PC-3 (cell line): ENCODE data around the gene TTF1. TPM values are rescaled to one million over a fixed set of nuclear protein-coding genes. Genes with fewer than 3 reads are reported as not detected.

Experiments
- ATAC-seq: fragments of 200-7000 bp; cut with Tn5 transposase; 2 replicates; pipeline ENCODE4 v1.9.1; 2020; ENCODE audit warnings: mild to moderate bottlenecking, moderate library complexity
- BruUV-seq: library from RNA; stranded (reverse); fragments of 400-500 nt; replicated peaks from 2 replicates; lab custom pipeline; 2021; lab: Mats Ljungman, UMichigan
- CTCF ChIA-PET: fragments of 300-600 bp; sonication (Branson Sonifier 250); formaldehyde crosslinking; loops from one replicate; lab custom pipeline; 2022; ENCODE audit warnings: antibody characterized with exemption; lab: Charles Lee
- POLR2A ChIA-PET: fragments of 300-600 bp; sonication (Branson Sonifier 250); formaldehyde crosslinking; loops from one replicate; lab custom pipeline; 2022; ENCODE audit warnings: antibody characterized with exemption; ENCODE audit not compliant: unreplicated experiment; lab: Charles Lee
- DNase-seq: peaks from one replicate; pipeline ENCODE4 v3.0.0-alpha.2; 2015
- H2AFZ ChIP-seq: fragments of 300-600 bp; sonication (generic); 2 replicates; pipeline ENCODE4 v1.6.0; 2016; ENCODE audit warnings: antibody characterized with exemption, low read length
- H3F3A ChIP-seq: fragments of 300-600 bp; sonication (generic); one replicate; pipeline ENCODE4 v1.6.0; 2017; ENCODE audit warnings: antibody characterized with exemption, low read length, control low read depth, mild to moderate bottlenecking; ENCODE audit not compliant: unreplicated experiment
- H3K27ac ChIP-seq: fragments of 300-600 bp; sonication (generic); 2 replicates; pipeline ENCODE4 v1.5.1; 2016; ENCODE audit warnings: mild to moderate bottlenecking, low read length
- H3K27me3 ChIP-seq: fragments of 300-600 bp; sonication (generic); 2 replicates; pipeline ENCODE4 v1.6.1; 2016; ENCODE audit warnings: low read length, mixed read lengths
- H3K36me3 ChIP-seq: fragments of 300-600 bp; sonication (generic); 2 replicates; pipeline ENCODE4 v1.6.1; 2016; ENCODE audit warnings: low read depth, mixed run types, low read length, mixed read lengths
- H3K4me1 ChIP-seq: fragments of 300-600 bp; sonication (generic); 2 replicates; pipeline ENCODE4 v1.5.1; 2016; ENCODE audit warnings: low read length; ENCODE audit not compliant: insufficient read depth
- H3K4me2 ChIP-seq: fragments of 300-600 bp; sonication (generic); 2 replicates; pipeline ENCODE4 v1.6.0; 2016; ENCODE audit warnings: low read length
- H3K4me3 ChIP-seq: fragments of 300-600 bp; sonication (generic); 2 replicates; pipeline ENCODE4 v1.5.1; 2016; ENCODE audit warnings: mild to moderate bottlenecking, low read length, mixed read lengths
- H3K79me2 ChIP-seq: fragments of 300-600 bp; sonication (generic); 2 replicates; pipeline ENCODE4 v1.6.1; 2017; ENCODE audit warnings: low read length, mixed read lengths
- H3K9ac ChIP-seq: fragments of 300-600 bp; sonication (generic); 2 replicates; pipeline ENCODE4 v1.6.0; 2016; ENCODE audit warnings: mild to moderate bottlenecking, low read length
- H3K9me2 ChIP-seq: fragments of 300-600 bp; sonication (generic); replicated peaks from 2 replicates; pipeline ENCODE4 v1.6.1; 2016; ENCODE audit warnings: mixed run types, low read length, mixed read lengths
- H3K9me3 ChIP-seq: fragments of 300-600 bp; sonication (generic); 2 replicates; pipeline ENCODE4 v1.6.1; 2016; ENCODE audit warnings: low read length, mixed read lengths
- H4K20me1 ChIP-seq: fragments of 300-600 bp; sonication (generic); 2 replicates; pipeline ENCODE4 v1.6.1; 2016; ENCODE audit warnings: low read length, mixed read lengths
- CTCF ChIP-seq: fragments of 300-600 bp; sonication (generic); conservative IDR thresholded peaks from 2 replicates; pipeline ENCODE4 v1.5.1; 2017; ENCODE audit warnings: antibody characterized with exemption, low read depth, mild to moderate bottlenecking, low read length
- EZH2 ChIP-seq: fragments of 300-600 bp; sonication (generic); IDR thresholded peaks from one replicate; pipeline ENCODE4 v1.6.1; 2017; ENCODE audit warnings: antibody characterized with exemption, mild to moderate bottlenecking, low read length; ENCODE audit not compliant: unreplicated experiment
- EZH2phosphoT487 ChIP-seq: fragments of 300-600 bp; sonication (generic); IDR thresholded peaks from 2 replicates; pipeline ENCODE4 v1.6.1; 2018; ENCODE audit warnings: mild to moderate bottlenecking, antibody characterized with exemption, low read length, borderline replicate concordance
- intact Hi-C: fragments of 100-400 bp; cut with micrococcal nuclease; formaldehyde crosslinking; loops from 2 replicates; pipeline ENCODE4 v1.9.0; 2023
- total RNA-seq: library from RNA; depleted of rRNA; stranded (reverse); fragments of >200 nt; gene quantifications from 2 replicates; pipeline ENCODE4 v1.2.3, GENCODE V29; 2014; rRNA removed

TTF1 gene
- total RNA-seq, 1 experiment from 2014 or later, result 9.6 TPM

- Histone ChIP-seq H3K4me3 (no peak overlapping the region), H4K20me1 (no peaks in the 10 kb centered on the region), H3K79me2 (no peaks in the 10 kb centered on the region), H3K36me3 (peaks cover 36% of the 10 kb centered on the region), H3F3A (no peaks in the 10 kb centered on the region), H3K9ac (no peak overlapping the region), H3K4me1 (no peaks in the 10 kb centered on the region), H2AFZ (no peak overlapping the region), H3K27ac (no peak overlapping the region), H3K4me2 (no peak overlapping the region), H3K9me2 (no peaks in the 10 kb centered on the region), H3K27me3 (no peaks in the 10 kb centered on the region), H3K9me3 (no peaks in the 10 kb centered on the region)
- intact Hi-C loops, result no loop called here
- CTCF ChIA-PET, result no interaction called here
- no TSS peak for BruUV-seq
- ATAC-seq (no peak), DNase-seq (no peak)
- POLR2A ChIA-PET, result no interaction called here
- TF ChIP-seq EZH2 (no peak), CTCF (no peak), EZH2phosphoT487 (no peak)
These were observed 73.1 kb downstream of the TTF1 start for GRCh38 chr9:132333556-132333955.

GRCh38 chr9:132328580-132328979, 78.1 kb downstream of the TTF1 start:
- ChIA-PET POLR2A (no interaction called here), CTCF (no interaction called here)
- Histone ChIP-seq H3K4me3 (no peak overlapping the region), H2AFZ (no peak overlapping the region), H3K9me2 (no peaks in the 10 kb centered on the region), H3K27me3 (no peaks in the 10 kb centered on the region), H3K79me2 (no peaks in the 10 kb centered on the region), H3F3A (no peaks in the 10 kb centered on the region), H3K9ac (no peak overlapping the region), H3K27ac (no peak overlapping the region), H3K4me1 (no peaks in the 10 kb centered on the region), H3K9me3 (no peaks in the 10 kb centered on the region), H3K36me3 (peaks cover 38% of the 10 kb centered on the region), H3K4me2 (no peak overlapping the region), H4K20me1 (no peaks in the 10 kb centered on the region)
- intact Hi-C loops, result no loop called here
- ATAC-seq (no peak), DNase-seq (no peak)
- no peak for TF ChIP-seq CTCF
- no peak for TF ChIP-seq EZH2phosphoT487
- no peak for TF ChIP-seq EZH2
- TSS peak; percentile 11 for BruUV-seq

GRCh38 chr9:132327537-132327936, 79.1 kb downstream of the TTF1 start:
- TF ChIP-seq CTCF, result no peak
- TF ChIP-seq EZH2, result no peak
- no peak for TF ChIP-seq EZH2phosphoT487
- Histone ChIP-seq H3K9me3 (no peaks in the 10 kb centered on the region), H3F3A (no peaks in the 10 kb centered on the region), H3K27me3 (no peaks in the 10 kb centered on the region), H3K4me2 (no peak overlapping the region), H3K4me3 (no peak overlapping the region), H4K20me1 (no peaks in the 10 kb centered on the region), H3K79me2 (no peaks in the 10 kb centered on the region), H2AFZ (no peak overlapping the region), H3K36me3 (peaks cover 38% of the 10 kb centered on the region), H3K4me1 (no peaks in the 10 kb centered on the region), H3K9ac (no peak overlapping the region), H3K27ac (no peak overlapping the region), H3K9me2 (no peaks in the 10 kb centered on the region)
- POLR2A ChIA-PET, result interaction anchor here (0.6 kb wide), 1 partner anchor 30 kb away, joined by 3 read pairs; no protein-coding TSS in a partner anchor
- BruUV-seq, result no TSS peak
- ATAC-seq (no peak), DNase-seq (no peak)
- intact Hi-C loops, result no loop called here
- CTCF ChIA-PET, result no interaction called here

Other genes with a start within 250 kb of the TTF1 start
- 1.7 and 6.0 TPM in 2 replicates for gene NTNG2, start 244.8 kb downstream of the TTF1 start, total RNA-seq
- gene SETX, start 51.9 kb downstream of the TTF1 start, total RNA-seq, result 21.0 and 22.7 TPM in 2 replicates
- 0.11 TPM in 1 of 2 replicates, not detected in the other for gene CFAP77, start 3.4 kb upstream of the TTF1 start, total RNA-seq
- gene BARHL1, start 175.8 kb upstream of the TTF1 start, total RNA-seq, result not detected in 2 replicates